HEK293T (cell line): ENCODE results near the gene ZNF777.
A peak's percentile ranks its signal among the peaks of the same experiment; 100 is the strongest.

Experiments used
- CTCF ChIA-PET: fragments of 350-600 bp; formaldehyde crosslinking; extraction: SDS; loops from one replicate; lab custom pipeline; 2021; ENCODE audit warnings: antibody characterized with exemption, inconsistent platforms; lab: Yijun Ruan, JAX
- POLR2A ChIA-PET: fragments of 350-600 bp; formaldehyde crosslinking; extraction: SDS; loops from one replicate; lab custom pipeline; 2020; ENCODE audit warnings: antibody characterized with exemption, inconsistent platforms; lab: Yijun Ruan, JAX
- DNase-seq: peaks from one replicate; pipeline ENCODE4 v3.0.0; 2012; ENCODE audit warnings: mixed read lengths; ENCODE audit errors: extremely low spot score
- ARNT ChIP-seq: fragments of 450-650 bp; IDR thresholded peaks from 2 replicates; pipeline ENCODE4 v1.6.1; 2017; ENCODE audit warnings: mild to moderate bottlenecking
- BHLHE40 ChIP-seq: fragments of 450-650 bp; IDR thresholded peaks from 2 replicates; pipeline ENCODE4 v1.6.1; 2016; ENCODE audit warnings: mild to moderate bottlenecking, moderate library complexity, borderline replicate concordance
- CTBP1 ChIP-seq: fragments of 450-650 bp; IDR thresholded peaks from 2 replicates; pipeline ENCODE4 v1.6.1; 2016; ENCODE audit warnings: borderline replicate concordance
- ELF4 ChIP-seq: fragments of 450-650 bp; IDR thresholded peaks from 2 replicates; pipeline ENCODE4 v1.6.1; 2017; ENCODE audit warnings: antibody characterized with exemption
- FOXA1 ChIP-seq: fragments of 450-650 bp; IDR thresholded peaks from 2 replicates; pipeline ENCODE4 v1.6.1; 2016; ENCODE audit warnings: mild to moderate bottlenecking
- FOXK2 ChIP-seq: fragments of 450-650 bp; IDR thresholded peaks from 2 replicates; pipeline ENCODE4 v1.6.1; 2016; ENCODE audit warnings: mild to moderate bottlenecking
- FOXM1 ChIP-seq: fragments of 450-650 bp; IDR thresholded peaks from 2 replicates; pipeline ENCODE4 v1.6.1; 2017; ENCODE audit warnings: mild to moderate bottlenecking, borderline replicate concordance
- HDGF ChIP-seq: fragments of 450-650 bp; IDR thresholded peaks from 2 replicates; pipeline ENCODE4 v1.6.1; 2017; ENCODE audit warnings: antibody characterized with exemption, borderline replicate concordance
- L3MBTL2 ChIP-seq: fragments of 450-650 bp; conservative IDR thresholded peaks from 2 replicates; pipeline ENCODE4 v1.6.1; 2016; ENCODE audit warnings: mild to moderate bottlenecking
- LEF1 ChIP-seq: fragments of 450-650 bp; IDR thresholded peaks from 2 replicates; pipeline ENCODE4 v1.6.1; 2017; ENCODE audit warnings: mild to moderate bottlenecking, borderline replicate concordance
- NFRKB ChIP-seq: fragments of 450-650 bp; IDR thresholded peaks from 2 replicates; pipeline ENCODE4 v1.6.1; 2016; ENCODE audit warnings: mild to moderate bottlenecking, moderate library complexity
- SP1 ChIP-seq: fragments of 450-650 bp; IDR thresholded peaks from 2 replicates; pipeline ENCODE4 v1.6.1; 2017
- SUZ12 ChIP-seq: fragments of 450-650 bp; IDR thresholded peaks from 2 replicates; pipeline ENCODE4 v1.6.1; 2016; ENCODE audit warnings: mild to moderate bottlenecking
- TARDBP ChIP-seq: fragments of 450-650 bp; IDR thresholded peaks from 2 replicates; pipeline ENCODE4 v1.6.1; 2016
- ZNF384 ChIP-seq: fragments of 450-650 bp; IDR thresholded peaks from 2 replicates; pipeline ENCODE4 v1.6.1; 2016
- TF ChIP-seq, protein P1 (sequence below): fragments of 450-650 bp; IDR thresholded peaks from 2 replicates; pipeline ENCODE4 v1.6.1; 2016

ZNF777 gene

DNA sequence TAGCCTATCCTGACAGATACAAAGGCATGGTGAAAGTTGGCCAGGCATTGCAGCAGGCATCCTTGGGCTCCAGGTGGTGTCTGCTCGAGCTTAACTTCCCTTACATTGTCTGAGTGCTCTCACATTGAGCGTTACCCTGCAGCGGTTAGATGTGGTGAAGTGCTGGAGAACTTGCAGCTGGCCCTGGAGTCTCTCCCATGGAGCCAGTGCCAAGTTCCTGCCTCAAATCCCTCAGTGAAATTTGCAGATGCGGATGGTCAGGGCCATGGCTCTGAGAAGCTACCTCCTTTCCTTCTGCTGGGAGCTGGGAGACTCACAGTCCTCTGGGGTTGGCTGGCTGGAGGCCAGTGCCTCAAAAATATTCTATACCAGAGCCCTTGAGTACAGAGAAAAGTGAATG, 40.0 kb upstream of the ZNF777 start:
- no peak for TF ChIP-seq FOXM1
- POLR2A ChIA-PET: no interaction called here
- DNase-seq: no peak
- CTCF ChIA-PET: no interaction called here

DNA sequence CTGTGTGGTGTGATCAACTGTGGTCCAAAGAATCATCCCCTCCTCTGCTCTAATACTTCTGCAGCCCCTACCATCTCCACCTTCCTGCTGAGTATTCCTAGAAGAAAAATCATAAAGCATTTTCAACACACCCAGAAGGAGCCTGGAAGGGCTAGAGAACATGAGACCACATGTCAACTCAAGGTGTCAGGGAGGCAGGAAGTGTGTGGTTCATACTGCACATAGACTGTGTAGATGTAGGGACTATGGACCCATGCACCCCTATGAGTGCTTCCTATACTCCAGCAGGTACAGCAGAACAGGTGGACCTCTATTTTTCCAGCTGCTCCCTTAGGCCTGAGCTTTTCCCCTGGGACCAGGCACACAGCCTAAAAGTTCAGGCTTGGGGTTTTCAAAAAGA, 39.3 kb upstream of the ZNF777 start:
- TF ChIP-seq, protein P1, sequence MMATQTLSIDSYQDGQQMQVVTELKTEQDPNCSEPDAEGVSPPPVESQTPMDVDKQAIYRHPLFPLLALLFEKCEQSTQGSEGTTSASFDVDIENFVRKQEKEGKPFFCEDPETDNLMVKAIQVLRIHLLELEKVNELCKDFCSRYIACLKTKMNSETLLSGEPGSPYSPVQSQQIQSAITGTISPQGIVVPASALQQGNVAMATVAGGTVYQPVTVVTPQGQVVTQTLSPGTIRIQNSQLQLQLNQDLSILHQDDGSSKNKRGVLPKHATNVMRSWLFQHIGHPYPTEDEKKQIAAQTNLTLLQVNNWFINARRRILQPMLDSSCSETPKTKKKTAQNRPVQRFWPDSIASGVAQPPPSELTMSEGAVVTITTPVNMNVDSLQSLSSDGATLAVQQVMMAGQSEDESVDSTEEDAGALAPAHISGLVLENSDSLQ: no peak
- TF ChIP-seq ELF4 (no peak), FOXA1 (no peak), FOXK2 (no peak), HDGF (no peak), FOXM1 (no peak), TARDBP (no peak)
- CTCF ChIA-PET: no interaction called here
- POLR2A ChIA-PET: no interaction called here
- no peak for DNase-seq

DNA sequence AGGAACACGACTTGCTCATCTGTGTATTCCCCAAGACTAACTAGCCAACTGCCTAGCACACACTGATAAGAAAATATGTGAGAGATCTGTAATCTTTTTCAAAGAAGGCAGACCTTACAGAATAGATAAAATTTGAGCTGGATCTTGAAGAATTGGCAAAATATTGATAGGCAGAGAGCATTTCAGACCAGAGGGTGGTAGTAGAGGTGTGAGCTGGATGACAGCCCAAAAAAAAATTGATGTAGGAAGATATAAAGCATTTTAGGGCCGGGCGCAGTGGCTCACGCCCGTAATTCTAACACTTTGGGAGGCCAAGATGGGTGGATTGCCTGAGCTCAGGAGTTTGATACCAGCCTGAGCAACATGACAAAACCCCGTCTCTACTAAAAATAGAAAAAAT, 37.9 kb upstream of the ZNF777 start:
- no peak for DNase-seq
- CTCF ChIA-PET: no interaction called here
- POLR2A ChIA-PET: interaction anchor here (1.5 kb wide), 1 partner anchor 38 kb away, joined by 4 read pairs; the partner anchor contains the start of gene ZNF777
- TF ChIP-seq, protein P1: no peak
- TF ChIP-seq BHLHE40 (no peak), NFRKB (no peak)

DNA sequence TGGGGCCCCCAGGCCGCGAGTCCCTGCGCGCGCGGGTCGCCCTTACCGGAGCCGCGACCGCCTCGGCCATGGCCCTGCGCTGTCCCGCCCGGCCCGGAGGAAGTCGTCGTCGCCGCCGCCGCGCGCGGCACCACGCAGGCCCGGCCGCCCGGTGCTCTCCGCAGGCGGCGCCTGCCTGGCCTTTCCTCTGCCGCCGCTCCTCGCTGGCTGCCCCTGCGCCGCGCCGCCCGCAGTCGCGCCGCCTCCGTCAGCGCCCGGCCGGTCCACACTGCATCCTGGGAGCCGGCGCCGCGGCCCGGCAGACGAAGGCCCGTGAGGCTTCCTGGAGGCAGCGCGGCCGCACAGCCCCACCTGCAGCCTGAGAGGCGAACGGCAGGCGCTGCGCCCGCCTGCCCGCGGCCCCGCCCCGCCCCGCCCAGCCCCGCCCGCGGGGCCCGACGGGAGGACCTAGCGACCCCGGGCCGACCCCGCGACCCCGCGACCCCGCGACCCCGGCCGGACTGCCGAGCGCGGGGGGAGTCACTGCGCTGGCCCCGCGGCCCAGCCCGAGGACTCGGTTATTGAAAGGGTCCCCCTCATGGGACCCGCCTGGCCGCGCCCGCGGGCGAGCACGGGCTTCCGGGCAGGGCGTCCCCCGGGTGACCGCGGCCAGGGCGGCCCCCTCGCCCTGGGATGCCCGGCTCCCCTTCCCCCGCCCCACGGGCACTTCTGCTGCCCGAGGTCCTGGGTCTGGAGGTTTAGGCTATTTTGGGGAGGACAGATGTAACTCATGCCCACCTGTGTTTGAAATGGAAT, 36.8 kb upstream of the ZNF777 start, which contains the start of gene ZNF746:
Gene ZNF746, minus strand, starts transcription at position 343 of the 795 bp plus-strand sequence. Its CDS starts 273 bp downstream, at position 70.
- POLR2A ChIA-PET: interaction anchor here (2.0 to 2.4 kb wide), 2 partner anchors 37 to 302 kb away, joined by 6 to 14 read pairs; partner anchors contain the start of genes ZNF282 and ZNF777
- CTCF ChIA-PET: no interaction called here
- DNase-seq: peak; percentile 99
- no peak; the same call in 1 of the 2 replicates for TF ChIP-seq LEF1
- no peak for TF ChIP-seq NFRKB
- TF ChIP-seq BHLHE40: no peak
- no peak for TF ChIP-seq TARDBP
- peak; percentile 63 for TF ChIP-seq ARNT
- TF ChIP-seq L3MBTL2: no peak
- TF ChIP-seq HDGF: no peak
- TF ChIP-seq ZNF384: no peak
- no peak for TF ChIP-seq CTBP1
- no peak for TF ChIP-seq ELF4
- no peak for TF ChIP-seq FOXA1
- TF ChIP-seq SUZ12: no peak
- 0 out of 2 replicates have a peak, but pooled peaks have one; percentile 33 for TF ChIP-seq FOXM1

DNA sequence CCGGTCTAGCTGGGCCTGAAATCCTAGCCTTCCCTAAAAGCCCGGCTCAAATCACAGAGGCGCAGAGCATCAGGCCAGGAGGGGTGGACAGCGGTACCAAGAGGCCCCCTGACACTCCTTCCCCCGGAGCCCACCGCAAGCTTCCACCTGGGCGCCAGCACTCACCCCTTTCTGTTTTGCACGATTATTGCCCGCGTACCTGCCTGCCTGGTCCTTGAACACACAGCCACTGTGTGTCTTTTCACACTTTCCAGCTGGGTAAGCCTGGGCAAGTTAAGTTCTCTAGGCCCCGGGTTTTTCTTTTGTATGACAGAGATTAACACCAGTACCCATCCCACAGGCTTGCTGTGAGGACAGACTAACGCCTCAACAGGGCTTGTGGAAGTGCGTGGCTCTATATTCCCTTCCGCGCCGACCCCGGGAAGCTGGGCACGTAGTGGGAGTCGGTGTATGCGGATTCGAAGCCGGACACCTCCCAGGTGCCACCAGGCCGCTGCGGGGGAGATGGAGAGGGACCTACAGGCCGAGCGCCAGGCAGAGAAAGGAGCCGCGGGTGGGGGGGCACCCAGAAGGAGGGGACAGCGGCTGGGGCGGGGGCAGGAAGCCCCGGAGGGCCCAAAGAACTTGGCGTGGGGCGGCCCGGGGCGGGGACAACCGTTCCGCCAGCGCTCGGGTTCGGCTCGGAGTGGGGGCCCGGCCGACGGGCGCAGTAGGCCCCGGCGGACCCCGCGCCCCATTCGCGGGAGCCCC, 36.0 kb upstream of the ZNF777 start:
- no peak for TF ChIP-seq FOXK2
- TF ChIP-seq FOXM1: no peak
- TF ChIP-seq FOXA1: no peak
- TF ChIP-seq L3MBTL2: peak; percentile 40; the same call in 1 of the 2 replicates
- TF ChIP-seq HDGF: no peak
- ChIA-PET POLR2A (interaction anchor here (1.1 to 2.4 kb wide), 4 partner anchors 10 to 301 kb away, joined by 3 to 14 read pairs (median 6); partner anchors contain the start of genes ZNF282 and ZNF777), CTCF (interaction anchor here (1.5 kb wide), 1 partner anchor 37 kb away, joined by 3 read pairs; no protein-coding TSS in a partner anchor)
- peak; percentile 54 for DNase-seq

DNA sequence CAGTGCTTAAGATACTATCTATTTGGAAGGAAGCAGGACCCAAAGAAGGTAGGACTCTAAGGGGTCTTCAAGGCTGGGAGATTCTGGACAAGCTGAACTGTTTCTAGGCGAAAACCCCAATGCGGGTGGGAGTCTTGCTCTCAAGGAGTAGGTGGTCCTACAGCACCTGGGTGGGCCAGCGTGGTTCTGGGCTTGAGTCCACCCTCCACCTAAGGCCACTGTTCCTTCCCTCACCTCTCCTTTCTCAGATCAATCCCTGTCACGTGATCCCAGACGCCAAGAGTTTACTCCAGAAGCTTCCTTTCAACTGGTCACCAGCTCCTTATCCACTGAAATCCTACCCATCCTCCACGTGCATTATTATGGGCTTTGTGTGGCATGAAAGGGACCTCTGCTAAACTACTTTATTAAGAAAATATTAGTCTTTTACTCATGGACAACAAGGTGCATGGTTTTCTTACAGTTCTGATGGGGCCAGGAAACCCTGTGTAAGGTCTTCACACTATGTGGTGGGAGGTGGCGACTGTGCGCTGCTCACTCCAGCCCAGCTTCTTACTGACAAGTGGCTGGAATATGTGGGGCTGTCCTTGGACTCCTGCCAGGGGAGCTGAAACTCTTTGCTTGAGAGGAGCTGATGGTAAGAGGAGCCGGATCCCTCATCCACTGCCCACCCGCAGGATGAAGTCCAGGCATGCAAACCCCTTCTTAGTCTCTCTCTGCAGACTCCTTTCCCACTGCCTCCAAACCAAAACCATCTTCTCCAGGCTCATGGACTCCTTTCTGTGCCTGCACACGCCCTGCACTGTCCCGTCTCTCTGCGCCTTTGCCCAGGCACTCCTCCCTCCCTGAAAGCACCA, 35.2 kb upstream of the ZNF777 start:
- DNase-seq: no peak
- ChIA-PET CTCF (interaction anchor here (1.2 to 1.5 kb wide), 2 partner anchors 36 to 234 kb away, joined by 3 to 5 read pairs; partner anchors contain the start of gene ZNF783), POLR2A (interaction anchor here (0.9 to 2.4 kb wide), 7 partner anchors 9 to 300 kb away, joined by 3 to 14 read pairs (median 3); partner anchors contain the start of genes ZNF282, ZNF777 and ZNF783)
- TF ChIP-seq SP1 (no peak), HDGF (no peak), NFRKB (no peak), ARNT (no peak), TARDBP (no peak), CTBP1 (no peak), L3MBTL2 (no peak), FOXK2 (no peak), LEF1 (no peak), ELF4 (no peak), ZNF384 (no peak), FOXA1 (no peak), SUZ12 (no peak), BHLHE40 (no peak)
- TF ChIP-seq, protein P1: no peak
